ENCODE results near the gene DNHD1. TPM values are rescaled to one million over a fixed set of nuclear protein-coding genes. Genes with fewer than 3 reads are reported as not detected.

The DNHD1 gene
- total and polyA plus RNA-seq, 2 experiments from 2014 or later = 7.3 to 7.9 TPM

GRCh38 chr11:6453152-6453551 lies 43.9 kb upstream of the DNHD1 start:
- Histone ChIP-seq H4K20me1 (ENCODE audit: insufficient read depth, poor library complexity, severe bottlenecking) (no peaks in the 10 kb centered on the region), H2AFZ (no peak overlapping the region), H3K4me3 (no peak overlapping the region), H3K27me3 (no peaks in the 10 kb centered on the region), H3K36me3 (replicated peaks; ENCODE audit: insufficient read depth, low read depth) (no peaks in the 10 kb centered on the region), H3K4me2 (no peak overlapping the region), H3K9me2 (replicated peaks; ENCODE audit: insufficient read depth) (no peaks in the 10 kb centered on the region), H3K79me2 (no peaks in the 10 kb centered on the region), H3K27ac (no peak overlapping the region), H3K9me3 (ENCODE audit: low read depth) (no peaks in the 10 kb centered on the region), H3K4me1 (ENCODE audit: insufficient read depth) (peaks cover 7% of the 10 kb centered on the region)
- TF ChIP-seq EZH2 (IDR thresholded peaks at IDR 0.05; ENCODE audit: borderline replicate concordance) = no peak
- TF ChIP-seq, protein P1, sequence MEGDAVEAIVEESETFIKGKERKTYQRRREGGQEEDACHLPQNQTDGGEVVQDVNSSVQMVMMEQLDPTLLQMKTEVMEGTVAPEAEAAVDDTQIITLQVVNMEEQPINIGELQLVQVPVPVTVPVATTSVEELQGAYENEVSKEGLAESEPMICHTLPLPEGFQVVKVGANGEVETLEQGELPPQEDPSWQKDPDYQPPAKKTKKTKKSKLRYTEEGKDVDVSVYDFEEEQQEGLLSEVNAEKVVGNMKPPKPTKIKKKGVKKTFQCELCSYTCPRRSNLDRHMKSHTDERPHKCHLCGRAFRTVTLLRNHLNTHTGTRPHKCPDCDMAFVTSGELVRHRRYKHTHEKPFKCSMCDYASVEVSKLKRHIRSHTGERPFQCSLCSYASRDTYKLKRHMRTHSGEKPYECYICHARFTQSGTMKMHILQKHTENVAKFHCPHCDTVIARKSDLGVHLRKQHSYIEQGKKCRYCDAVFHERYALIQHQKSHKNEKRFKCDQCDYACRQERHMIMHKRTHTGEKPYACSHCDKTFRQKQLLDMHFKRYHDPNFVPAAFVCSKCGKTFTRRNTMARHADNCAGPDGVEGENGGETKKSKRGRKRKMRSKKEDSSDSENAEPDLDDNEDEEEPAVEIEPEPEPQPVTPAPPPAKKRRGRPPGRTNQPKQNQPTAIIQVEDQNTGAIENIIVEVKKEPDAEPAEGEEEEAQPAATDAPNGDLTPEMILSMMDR (IDR thresholded peaks at IDR 0.05; ENCODE audit: poor library complexity) = no peak
- TF ChIP-seq EZH2phosphoT487 (IDR thresholded peaks at IDR 0.05; ENCODE audit: low read depth, severe bottlenecking, unreplicated experiment) = no peak
- DNase-seq (ENCODE audit: low spot score) = no peak
- WGBS (ENCODE audit: low lambda C conversion rate, missing lambda C conversion rate) = 97% methylated on average over 2 of the region's 2 CpGs

GRCh38 chr11:6455070-6455469 lies 42.0 kb upstream of the DNHD1 start:
- Histone ChIP-seq H3K36me3 (replicated peaks; ENCODE audit: insufficient read depth, low read depth) (no peaks in the 10 kb centered on the region), H3K79me2 (no peaks in the 10 kb centered on the region), H3K4me2 (no peak overlapping the region), H2AFZ (no peak overlapping the region), H3K27me3 (no peaks in the 10 kb centered on the region), H3K27ac (no peak overlapping the region), H3K9me2 (replicated peaks; ENCODE audit: insufficient read depth) (no peaks in the 10 kb centered on the region), H3K4me3 (no peak overlapping the region), H3K9me3 (ENCODE audit: low read depth) (no peaks in the 10 kb centered on the region), H4K20me1 (ENCODE audit: insufficient read depth, poor library complexity, severe bottlenecking) (no peaks in the 10 kb centered on the region), H3K4me1 (ENCODE audit: insufficient read depth) (peaks cover 15% of the 10 kb centered on the region)
- TF ChIP-seq, protein P1 (IDR thresholded peaks at IDR 0.05; ENCODE audit: poor library complexity) = no peak
- no peak for TF ChIP-seq EZH2phosphoT487 (IDR thresholded peaks at IDR 0.05; ENCODE audit: low read depth, severe bottlenecking, unreplicated experiment)
- DNase-seq (ENCODE audit: low spot score) = no peak
- WGBS (ENCODE audit: low lambda C conversion rate, missing lambda C conversion rate) = 98% methylated on average over 2 of the region's 2 CpGs

GRCh38 chr11:6456361-6457073 lies 40.6 kb upstream of the DNHD1 start:
- no peaks in the 10 kb centered on the region for H3K27me3 ChIP-seq
- H3K4me2 ChIP-seq = no peak overlapping the region
- no peak for DNase-seq (ENCODE audit: low spot score)
- H4K20me1 ChIP-seq (ENCODE audit: insufficient read depth, poor library complexity, severe bottlenecking) = no peaks in the 10 kb centered on the region
- H3K36me3 ChIP-seq (replicated peaks; ENCODE audit: insufficient read depth, low read depth) = no peaks in the 10 kb centered on the region
- no peak overlapping the region for H3K4me3 ChIP-seq
- whole genome bisulfite sequencing (ENCODE audit: low lambda C conversion rate, missing lambda C conversion rate) = over 99% methylated on average over 55 of the region's 56 CpGs
- no peaks in the 10 kb centered on the region for H3K79me2 ChIP-seq
- TF ChIP-seq, protein P1 (IDR thresholded peaks at IDR 0.05; ENCODE audit: poor library complexity) = no peak
- TF ChIP-seq EZH2phosphoT487 (IDR thresholded peaks at IDR 0.05; ENCODE audit: low read depth, severe bottlenecking, unreplicated experiment) (no peak), EZH2 (IDR thresholded peaks at IDR 0.05; ENCODE audit: borderline replicate concordance) (no peak)
- H3K9me2 ChIP-seq (replicated peaks; ENCODE audit: insufficient read depth) = no peaks in the 10 kb centered on the region
- H3K9me3 ChIP-seq (ENCODE audit: low read depth) = no peaks in the 10 kb centered on the region
- no peak overlapping the region for H2AFZ ChIP-seq
- no peak overlapping the region for H3K27ac ChIP-seq
- peaks cover 15% of the 10 kb centered on the region for H3K4me1 ChIP-seq (ENCODE audit: insufficient read depth)

Data from hepatocyte (in vitro differentiated cells).